Putamen (tissue), 1 donor: Measurements from ENCODE around the gene MAMSTR.
A peak's percentile ranks its signal among the peaks of the same experiment; 100 is the strongest.

ENCODE experiments used
- DNase-seq: peaks from one replicate; pipeline ENCODE4 v3.0.0-alpha.2; 2016; ENCODE audit warnings: low spot score

The MAMSTR gene

GRCh38 chr19:48746110-48746509, 26.6 kb upstream of the MAMSTR start:
- no peak for DNase-seq

GRCh38 chr19:48745208-48745995, 25.9 kb upstream of the MAMSTR start:
- DNase-seq, result peak; percentile 82

- DNase-seq, result no peak
Measured at GRCh38 chr19:48742096-48742495, 22.6 kb upstream of the MAMSTR start.

GRCh38 chr19:48741129-48741999, 21.8 kb upstream of the MAMSTR start:
- DNase-seq, result no peak

GRCh38 chr19:48740164-48740972, 20.8 kb upstream of the MAMSTR start, which contains the start of gene RASIP1:
RASIP1 (minus strand) TSS chr19:48740610; CDS start chr19:48740282, 328 bp downstream.
- no peak for DNase-seq

GRCh38 chr19:48739404-48740163, 20.1 kb upstream of the MAMSTR start:
- DNase-seq, result no peak

- peak; percentile 75 for DNase-seq
Measured at GRCh38 chr19:48738557-48739403, 19.3 kb upstream of the MAMSTR start.

GRCh38 chr19:48737360-48737998, 18.0 kb upstream of the MAMSTR start:
- DNase-seq, result no peak

- no peak for DNase-seq
Measured at GRCh38 chr19:48735031-48735615, 15.6 kb upstream of the MAMSTR start.

GRCh38 chr19:48734625-48735024, 15.1 kb upstream of the MAMSTR start:
- DNase-seq, result no peak

GRCh38 chr19:48731452-48731851, 11.9 kb upstream of the MAMSTR start:
- DNase-seq, result no peak

GRCh38 chr19:48728911-48729664, 9.6 kb upstream of the MAMSTR start:
- no peak for DNase-seq

GRCh38 chr19:48726556-48726955, 7.0 kb upstream of the MAMSTR start:
- no peak for DNase-seq

GRCh38 chr19:48724796-48725753, 5.5 kb upstream of the MAMSTR start:
- no peak for DNase-seq

GRCh38 chr19:48722196-48722708, 2.7 kb upstream of the MAMSTR start:
- no peak for DNase-seq

- peak; percentile 100 for DNase-seq
Measured at GRCh38 chr19:48720613-48721296, 1.2 kb upstream of the MAMSTR start.

GRCh38 chr19:48720251-48720612, 707 bp upstream of the MAMSTR start:
- DNase-seq, result no peak
